Activated CD8-positive, alpha-beta memory T cell treated with anti-CD3 and anti-CD28 coated beads, Interleukin-2, amount 50 U/mL, for 48 hours (primary cell): ENCODE results near the gene MEX3A.
A peak's percentile ranks its signal among the peaks of the same experiment; 100 is the strongest.

Experiments used
- DNase-seq: peaks from one replicate; pipeline ENCODE4 v3.0.0-alpha.2; 2020

The MEX3A gene

GRCh38 chr1:156101880-156102279 is 19.6 kb upstream of the MEX3A start:
- no peak for DNase-seq

GRCh38 chr1:156100205-156100995 is 18.1 kb upstream of the MEX3A start:
- no peak for DNase-seq

DNA sequence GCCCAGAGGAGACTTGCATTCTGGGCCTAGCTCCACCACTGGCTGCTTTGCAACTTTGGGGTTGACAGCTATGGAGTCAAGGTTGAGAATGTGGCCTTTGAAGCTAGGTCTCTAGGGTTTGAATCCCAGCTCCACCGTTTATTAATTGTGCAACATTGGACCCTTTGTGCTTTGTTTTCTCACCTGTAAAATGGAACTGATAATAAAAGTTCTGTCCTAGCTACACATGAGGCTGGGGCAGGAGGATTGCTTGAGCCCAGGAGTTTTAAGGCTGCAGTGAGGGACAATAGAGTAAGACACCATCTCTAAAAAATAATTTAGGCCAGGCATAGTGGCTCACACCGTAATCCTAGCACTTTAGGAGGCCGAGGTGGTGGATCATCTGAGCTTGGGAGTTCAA is 17.0 kb upstream of the MEX3A start:
- DNase-seq: no peak

- DNase-seq: no peak
These were observed 16.5 kb upstream of the MEX3A start for GRCh38 chr1:156098784-156099183.

DNA sequence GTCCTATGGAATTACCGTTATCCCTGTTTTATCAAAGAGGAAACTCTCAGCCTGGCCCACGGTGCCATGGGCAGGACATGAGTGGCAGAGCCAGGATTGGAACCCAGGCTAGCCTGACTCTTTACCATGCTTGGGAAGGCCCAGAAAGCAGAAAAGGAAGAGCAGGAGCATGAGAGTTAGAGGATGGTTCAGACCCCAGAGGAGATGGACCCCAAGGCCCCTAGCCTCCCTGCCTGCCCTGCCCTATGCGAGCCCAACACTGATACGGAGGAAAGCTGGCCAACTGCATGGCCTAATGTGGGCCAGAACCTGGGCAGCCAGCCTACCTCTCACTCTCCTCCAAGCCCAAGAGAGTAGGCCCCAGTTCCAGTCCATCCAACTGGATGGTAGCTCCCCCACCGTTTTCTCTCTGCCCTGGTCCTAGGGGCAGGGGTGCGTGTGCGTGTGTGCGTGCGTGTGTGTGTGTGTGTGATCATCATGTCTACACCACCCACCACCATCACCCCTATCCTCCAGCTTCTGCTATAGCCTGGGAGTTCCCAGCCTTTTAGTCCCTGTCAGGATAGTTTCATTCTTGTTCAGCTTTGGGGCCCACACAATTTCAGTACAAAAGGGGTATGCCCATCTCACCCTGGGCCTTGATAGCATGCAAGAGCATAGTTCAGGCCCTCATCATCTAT is 15.4 kb upstream of the MEX3A start:
- no peak for DNase-seq

DNA sequence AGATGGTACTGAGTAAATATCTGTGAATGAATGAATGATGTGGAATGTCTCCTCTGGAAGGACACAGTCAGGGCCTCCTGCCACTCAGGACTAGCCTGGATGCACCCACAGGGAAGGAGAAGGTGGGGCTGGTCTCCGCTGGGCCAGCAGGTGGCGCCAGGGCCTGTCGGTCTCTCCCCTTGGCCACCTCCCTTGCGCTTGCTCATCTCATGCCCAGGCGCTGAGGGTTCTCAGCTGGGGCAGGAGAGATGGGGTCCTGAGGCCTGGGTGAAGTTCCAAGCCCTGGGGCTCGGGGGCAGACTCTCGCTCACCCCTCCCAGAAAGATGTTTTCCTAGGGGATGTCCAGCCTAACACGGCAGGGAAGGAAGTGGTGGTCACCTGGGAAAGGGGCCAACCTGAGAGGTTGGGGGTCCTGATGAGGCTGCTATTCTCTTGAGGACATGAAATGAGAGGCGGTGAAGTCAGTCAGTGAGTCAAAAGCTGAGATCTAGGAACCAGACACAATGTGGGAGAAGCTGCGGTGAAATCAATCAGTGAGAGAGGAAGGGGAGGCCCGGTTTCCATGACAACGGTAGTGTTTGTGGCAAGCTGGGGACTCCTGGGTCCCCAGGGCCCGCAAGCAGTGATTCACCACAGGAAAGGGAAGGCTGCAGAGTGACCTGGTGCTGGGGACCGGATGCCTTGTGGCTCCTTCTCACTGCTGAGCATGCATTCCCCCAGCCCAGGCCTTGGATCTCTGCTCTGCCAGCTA is 14.6 kb upstream of the MEX3A start:
- peak; percentile 93 for DNase-seq

DNA sequence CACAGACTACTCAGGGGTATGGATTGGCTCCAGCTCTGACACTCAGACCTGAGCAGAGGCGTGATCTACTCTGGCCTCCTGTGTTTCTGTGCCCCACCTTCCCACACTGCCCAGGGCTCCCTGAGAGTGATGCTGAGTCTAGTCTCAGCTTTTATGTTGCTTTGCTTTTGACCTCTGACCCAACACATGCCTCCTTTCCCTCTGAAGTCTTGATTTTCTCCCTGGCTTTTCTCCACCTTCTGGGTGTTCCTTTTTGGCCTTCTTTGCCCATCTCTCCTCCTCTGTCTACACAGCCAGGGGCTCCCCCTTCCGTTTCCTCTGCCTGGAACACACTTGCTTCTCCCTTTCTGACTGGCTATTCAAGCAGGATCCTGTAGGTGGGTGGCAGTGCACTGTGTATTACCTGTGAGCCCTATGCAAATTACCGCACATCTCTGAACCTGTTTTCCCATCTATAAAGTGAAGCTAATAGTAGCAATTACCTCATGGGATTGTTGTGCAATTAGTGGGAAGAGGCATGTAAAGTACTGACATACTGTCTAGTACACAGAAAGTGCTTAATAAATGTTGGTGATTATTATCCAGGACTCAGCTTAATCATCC is 13.7 kb upstream of the MEX3A start:
- no peak for DNase-seq

- DNase-seq: no peak
These were observed 9.3 kb upstream of the MEX3A start for GRCh38 chr1:156091610-156092009.

DNA sequence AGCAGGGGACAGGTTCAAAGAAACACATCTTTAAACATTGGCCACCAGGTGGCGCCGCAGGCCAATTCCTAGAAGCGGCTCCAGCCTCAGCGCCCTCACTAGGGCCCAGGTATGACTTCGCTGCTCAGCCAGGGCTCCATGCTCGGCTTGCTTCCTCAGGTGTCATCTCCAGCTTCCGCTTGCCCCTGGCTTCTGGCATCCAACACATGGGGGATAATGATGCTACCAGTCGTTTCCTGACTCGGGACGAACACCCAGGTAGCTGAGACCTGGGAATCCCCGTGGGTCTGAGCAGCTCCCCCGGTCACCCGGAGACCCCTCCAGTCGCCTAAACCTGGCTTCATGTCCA is 8.5 kb upstream of the MEX3A start:
- DNase-seq: peak; percentile 97

- no peak for DNase-seq
These were observed 8.0 kb upstream of the MEX3A start for GRCh38 chr1:156090138-156090839.

GRCh38 chr1:156089704-156090103 is 7.4 kb upstream of the MEX3A start:
- DNase-seq: no peak

GRCh38 chr1:156086256-156086662 is 4.0 kb upstream of the MEX3A start:
- no peak for DNase-seq

DNA sequence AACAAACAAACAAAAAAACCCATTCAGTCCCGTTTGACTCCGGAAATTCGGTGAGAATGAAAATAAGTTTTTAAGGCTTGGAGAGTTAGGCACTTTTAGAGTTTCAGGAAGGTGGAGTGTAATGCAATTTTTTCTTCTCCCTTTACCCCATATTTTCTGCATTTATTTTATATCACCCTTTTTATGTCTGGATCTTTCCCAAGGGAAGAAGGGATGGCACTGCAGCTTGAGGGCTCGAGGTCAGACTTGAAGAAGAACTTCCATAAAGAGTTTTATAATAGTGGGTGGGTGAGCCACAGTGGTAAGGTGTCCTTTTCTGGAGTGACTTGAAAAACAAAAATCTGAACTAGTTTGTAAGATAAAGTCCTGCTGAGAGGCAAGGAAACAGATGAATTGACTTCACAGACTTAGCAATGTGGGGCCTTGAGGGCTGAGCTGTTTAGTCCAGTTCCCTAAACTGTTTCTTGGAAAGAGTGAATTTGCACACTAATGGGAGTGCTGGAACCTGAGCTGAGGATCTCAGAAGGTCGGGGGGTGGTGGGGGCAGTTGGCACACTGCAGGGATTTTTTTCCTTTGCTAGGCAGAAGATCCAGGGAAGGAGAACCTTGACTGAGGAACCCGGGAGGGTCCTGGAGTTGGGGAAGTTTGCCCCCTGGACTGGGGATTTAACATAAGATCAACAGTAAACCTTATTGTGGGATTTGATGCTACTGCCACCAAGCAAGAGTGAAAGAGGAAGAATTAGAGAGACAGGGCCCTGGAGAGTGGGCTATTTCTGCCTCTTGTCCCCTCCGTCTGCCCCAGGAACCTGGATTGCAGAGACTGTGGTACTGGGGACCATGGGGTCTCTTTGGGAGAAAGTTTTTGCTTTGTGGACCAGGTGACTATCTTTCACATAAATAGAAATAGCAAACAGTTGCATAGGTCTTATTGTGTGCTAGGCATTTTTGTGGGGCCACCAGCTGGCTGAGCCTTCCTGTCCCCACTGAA is 1.8 kb upstream of the MEX3A start:
- DNase-seq: no peak

GRCh38 chr1:156081917-156082308 is 352 bp downstream of the MEX3A start:
- DNase-seq: no peak

DNA sequence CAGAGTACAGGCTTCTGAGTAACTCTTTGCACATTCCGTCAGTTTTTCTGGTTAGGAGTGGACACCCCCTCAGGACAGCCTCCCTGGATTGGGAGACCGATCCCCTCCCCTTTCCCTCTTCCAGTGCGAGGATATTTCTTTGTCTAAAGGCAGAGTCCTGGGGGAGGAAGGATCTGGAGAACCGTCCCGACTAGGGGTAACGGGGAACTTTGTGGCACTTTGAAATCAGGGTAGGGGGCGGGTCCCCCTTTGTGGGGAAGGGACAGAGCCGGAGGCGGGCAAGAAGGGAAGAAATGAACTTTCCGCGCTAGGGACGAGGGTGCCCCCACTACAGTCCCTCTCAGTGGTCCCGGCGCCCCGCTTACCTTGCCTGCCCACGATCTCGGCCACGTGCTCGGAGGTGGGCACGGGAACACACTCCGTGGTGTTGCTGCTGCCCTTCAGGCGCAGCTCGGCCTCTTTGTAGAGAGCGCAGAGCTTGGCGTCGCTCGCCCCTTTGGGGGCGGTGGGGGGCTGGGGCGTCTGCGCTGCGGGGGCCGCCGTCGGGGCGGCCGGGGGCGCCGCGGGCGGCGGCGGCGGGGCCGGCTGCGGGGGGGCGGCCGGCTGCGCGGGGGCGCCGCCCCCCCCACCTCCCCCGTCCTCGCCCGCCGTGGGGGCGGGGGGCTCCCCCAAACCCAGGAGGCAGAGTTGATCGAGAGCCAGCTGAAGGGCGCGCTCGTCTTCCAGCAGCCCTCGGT is 917 bp downstream of the MEX3A start:
- no peak for DNase-seq

GRCh38 chr1:156080863-156081179 is 1.4 kb downstream of the MEX3A start:
- DNase-seq: no peak

- no peak for DNase-seq
These were observed 1.9 kb downstream of the MEX3A start for GRCh38 chr1:156080241-156080862.

- DNase-seq: no peak
These were observed 2.5 kb downstream of the MEX3A start for GRCh38 chr1:156079762-156080161.

- DNase-seq: no peak
These were observed 3.5 kb downstream of the MEX3A start for GRCh38 chr1:156078728-156079127.

DNA sequence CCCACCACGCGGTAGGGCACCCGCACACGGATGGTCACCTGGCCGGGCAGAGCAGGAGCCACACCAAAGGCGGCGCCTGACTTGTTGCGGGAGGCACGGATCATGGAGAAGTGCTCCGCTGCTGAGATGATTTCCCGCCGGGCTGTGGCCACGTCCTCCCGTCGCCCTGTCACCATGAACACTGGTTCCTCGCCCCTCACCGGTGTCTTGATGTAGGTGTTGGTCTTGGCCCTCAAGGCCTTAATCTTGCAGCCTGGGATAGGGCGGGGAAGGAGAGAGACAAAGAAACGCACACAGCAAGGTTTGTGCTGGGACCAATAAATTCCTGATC is 4.9 kb downstream of the MEX3A start:
- DNase-seq: no peak
